HPDE6-E6E7 (cell line): ENCODE measurements around the gene NUB1.

ENCODE experiments used
- DNase-seq: peaks from one replicate; pipeline ENCODE4 v3.0.0; 2011; ENCODE audit warnings: missing footprints; ENCODE audit errors: extremely low spot score

Gene NUB1

DNA sequence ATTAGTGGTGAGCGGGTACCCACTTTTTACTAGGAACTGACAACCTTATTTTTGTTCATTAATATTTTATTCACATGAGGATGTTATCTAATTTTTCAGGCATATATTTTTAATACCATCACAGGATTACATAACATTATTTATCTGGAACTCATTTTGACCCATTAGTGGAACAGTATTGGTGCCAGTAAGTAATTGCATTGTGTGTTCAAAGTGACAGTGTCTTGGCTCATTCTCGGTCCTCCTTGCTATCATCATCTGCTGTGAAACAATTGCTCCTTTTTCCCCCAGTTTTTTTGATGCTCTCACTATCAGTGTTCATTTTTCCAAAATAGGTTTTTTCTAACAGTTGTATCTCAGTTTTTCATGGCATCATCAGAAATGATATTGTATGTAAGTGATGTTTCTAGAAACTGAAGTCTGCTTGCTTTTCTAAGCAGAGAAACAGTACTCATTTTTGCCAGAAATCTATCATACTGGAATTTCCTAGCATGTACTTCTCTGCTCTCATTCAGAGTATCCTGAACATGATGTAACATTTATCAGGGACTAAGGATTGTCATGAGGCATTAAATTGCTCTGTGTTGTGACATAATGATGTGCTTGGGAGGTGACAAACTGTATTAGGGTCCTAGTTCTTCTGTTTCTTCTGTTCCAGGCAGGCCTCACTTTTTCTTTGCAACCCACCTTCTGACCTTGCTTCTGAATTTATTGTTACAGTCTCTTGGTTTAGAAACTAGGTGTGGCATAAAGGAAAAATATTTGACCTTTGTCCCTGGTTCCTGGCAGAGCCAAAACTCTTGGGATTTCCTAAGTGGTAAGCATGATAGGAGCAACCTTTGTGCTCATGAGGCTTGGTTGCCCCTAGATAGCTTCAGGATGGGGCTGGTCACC is 4.2 kb downstream of the NUB1 start:
- no peak for DNase-seq

DNA sequence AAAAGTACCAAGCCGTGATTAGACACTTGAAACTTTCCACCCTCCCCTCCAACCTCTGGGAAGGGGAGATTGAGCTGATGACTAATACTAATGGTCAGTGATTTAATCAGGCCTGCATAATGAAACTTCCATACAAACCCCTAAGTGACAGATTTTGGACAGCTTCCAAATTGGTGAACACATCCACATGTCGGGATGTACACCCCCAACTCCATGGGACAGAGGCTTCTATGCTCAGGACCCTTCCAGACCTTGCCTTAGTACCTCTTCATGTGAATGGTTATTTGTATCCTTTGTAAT is 4.8 kb downstream of the NUB1 start:
- DNase-seq = no peak

DNA sequence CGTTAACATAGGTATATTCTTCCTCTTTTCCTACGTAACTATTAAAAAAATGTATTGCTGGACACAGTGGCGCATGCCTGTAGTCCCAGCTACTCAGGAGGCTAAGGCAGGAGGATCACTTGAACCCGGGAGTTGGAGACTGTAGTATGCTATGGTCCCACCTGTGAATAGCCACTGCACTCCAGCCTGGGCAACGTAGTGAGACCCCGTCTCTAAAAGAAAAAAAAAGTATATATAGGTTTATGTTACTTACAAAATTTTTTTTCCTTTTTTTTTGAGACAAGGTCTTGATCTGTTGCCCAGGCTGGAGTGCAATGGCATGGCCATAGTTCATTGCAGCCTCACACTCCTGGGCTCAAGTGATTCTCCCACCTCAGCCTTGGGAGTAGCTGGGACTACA is 5.6 kb downstream of the NUB1 start:
- no peak for DNase-seq

DNA sequence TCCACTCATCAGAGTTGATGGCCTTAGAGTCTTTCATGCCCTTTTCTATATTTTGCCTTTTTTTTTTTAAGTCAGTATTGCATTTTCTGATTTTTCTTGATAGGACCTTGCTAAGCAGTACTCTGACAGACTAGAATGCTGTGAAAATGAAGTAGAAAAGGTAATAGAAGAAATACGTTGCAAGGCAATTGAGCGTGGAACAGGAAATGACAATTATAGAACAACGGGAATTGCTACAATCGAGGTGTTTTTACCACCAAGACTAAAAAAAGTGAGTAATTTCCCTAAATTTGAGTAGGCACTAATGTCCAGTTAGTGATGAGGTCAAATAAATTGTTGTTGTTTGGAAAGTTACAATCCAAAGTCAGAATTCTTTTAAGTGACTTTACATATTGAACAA is 7.4 kb downstream of the NUB1 start:
- no peak for DNase-seq

DNA sequence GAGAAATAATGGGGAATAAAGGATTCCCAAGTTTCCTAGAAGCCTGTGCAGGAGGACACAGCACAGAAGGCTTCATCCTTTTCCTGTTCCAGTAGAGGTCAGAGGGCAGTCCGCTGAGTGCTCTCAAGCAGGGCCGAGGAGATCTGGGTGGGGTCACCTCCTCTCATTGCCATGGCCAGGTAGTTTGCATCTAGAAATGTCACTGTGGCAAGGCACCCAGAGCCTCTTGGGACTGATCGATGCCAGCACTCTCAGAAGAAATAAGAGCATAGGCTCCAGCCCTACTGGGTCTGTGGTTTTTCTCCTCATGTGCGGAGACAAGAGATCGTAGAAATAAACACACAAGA is 7.9 kb downstream of the NUB1 start:
- DNase-seq = no peak

DNA sequence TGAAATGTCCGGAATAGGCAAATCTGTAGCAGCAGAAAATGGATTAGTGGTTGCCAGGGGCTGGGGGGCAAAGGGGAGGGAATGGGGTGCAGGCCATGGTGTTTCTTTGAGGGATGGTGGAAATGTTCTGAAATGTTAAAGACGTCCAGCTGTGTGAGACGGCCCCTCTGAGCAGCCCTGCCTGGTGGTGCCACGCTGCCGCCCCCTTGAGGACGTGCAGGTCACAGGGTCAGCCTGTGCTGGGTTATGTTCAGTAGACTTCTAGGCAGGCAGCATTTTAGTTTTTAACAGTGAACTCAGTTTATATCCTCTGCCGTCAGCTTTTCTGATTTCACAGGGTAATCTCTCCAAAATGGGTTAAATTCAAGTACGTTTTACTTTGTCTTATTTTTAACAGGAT is 9.4 kb downstream of the NUB1 start:
- DNase-seq = no peak

DNA sequence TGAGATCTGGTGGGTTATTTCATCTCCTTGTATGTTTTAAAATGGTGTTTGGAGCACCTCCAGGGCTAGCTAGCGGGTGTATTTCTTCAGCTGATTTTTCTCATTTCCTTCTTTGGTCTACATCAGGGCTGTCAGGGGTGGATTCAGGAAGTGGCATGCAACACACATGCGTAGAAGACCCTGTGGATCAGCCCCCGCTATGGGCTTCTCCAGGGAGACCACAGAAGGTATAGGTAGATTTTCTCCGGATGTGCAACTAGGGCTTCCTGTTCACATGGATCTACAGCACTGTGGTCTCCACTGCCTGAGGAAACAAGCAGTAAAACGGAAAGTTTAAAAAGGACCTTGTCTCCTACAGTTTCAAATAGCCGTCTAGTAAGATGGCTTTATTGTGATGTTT is 10.4 kb downstream of the NUB1 start:
- no peak for DNase-seq

DNA sequence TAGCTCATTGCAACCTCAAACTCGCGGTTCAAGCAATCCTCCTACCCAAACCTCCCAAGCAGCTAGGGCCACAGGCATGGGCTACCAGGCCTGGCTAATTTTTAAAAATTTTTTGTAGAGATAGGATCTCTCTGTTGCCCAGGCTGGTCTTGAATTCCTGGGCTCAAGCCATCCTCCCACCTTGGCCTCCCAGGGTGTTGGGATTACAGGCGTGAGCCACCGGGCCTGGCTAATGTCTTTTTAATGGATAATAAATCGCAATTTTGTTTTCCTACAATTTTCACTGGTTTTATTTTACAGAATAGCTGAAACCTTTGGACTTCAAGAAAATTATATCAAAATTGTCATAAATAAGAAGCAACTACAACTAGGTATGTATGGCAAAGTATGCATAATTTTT is 10.9 kb downstream of the NUB1 start:
- no peak for DNase-seq

DNA sequence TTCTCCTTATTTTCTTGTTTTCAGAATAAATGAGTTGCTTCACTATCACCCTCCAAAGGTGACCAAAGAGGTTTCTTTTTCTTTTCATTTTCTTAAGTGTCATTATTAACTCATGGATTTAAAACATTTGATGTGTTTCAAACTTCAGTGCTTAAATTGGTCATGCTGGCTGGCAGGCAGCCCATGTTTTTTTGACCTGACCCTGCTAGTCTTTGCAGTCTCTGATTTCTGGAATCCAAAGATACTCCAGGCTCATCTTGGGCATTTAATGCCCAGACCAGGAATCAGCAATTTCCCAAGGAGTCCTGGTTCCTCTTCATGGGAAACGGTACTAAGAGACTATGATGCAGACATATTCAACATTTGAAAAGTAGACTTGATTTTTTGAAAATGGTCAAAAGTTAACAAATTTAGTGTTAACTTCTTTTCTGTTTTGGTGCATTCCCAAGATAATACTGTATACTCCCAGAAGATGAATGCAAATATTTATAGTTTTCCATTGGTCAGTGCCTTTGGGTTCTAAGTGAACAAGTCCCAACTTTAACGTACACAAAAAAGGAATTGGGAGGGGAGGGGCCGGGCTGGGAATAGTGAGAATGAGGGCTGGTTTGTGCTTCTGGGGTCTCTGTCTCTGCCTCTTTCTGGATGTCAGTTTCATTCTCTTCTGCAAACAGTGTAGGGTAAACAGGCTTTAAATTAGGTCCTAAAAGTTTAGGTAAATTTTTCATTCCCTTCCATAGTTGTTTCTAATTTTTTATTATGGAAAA is 19.8 kb downstream of the NUB1 start:
- no peak for DNase-seq

DNA sequence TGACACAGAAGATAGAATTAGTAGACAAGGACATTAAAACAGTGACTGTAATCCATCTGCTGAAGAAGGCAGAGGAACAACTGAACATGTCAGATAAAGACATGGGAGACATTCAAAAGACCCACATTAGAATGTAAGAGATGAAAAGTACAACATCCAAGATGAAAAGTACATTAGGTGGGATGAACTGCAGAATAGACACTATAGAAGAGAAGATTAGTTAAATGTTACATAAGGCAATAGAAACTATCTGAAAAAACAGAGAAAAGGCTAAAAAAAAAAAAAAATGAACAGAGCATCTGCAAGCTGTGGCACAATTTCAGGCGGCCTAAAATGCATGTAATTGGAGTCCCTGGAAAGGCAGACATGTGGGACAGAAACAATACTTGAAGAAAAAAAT is 21.6 kb downstream of the NUB1 start:
- no peak for DNase-seq

DNA sequence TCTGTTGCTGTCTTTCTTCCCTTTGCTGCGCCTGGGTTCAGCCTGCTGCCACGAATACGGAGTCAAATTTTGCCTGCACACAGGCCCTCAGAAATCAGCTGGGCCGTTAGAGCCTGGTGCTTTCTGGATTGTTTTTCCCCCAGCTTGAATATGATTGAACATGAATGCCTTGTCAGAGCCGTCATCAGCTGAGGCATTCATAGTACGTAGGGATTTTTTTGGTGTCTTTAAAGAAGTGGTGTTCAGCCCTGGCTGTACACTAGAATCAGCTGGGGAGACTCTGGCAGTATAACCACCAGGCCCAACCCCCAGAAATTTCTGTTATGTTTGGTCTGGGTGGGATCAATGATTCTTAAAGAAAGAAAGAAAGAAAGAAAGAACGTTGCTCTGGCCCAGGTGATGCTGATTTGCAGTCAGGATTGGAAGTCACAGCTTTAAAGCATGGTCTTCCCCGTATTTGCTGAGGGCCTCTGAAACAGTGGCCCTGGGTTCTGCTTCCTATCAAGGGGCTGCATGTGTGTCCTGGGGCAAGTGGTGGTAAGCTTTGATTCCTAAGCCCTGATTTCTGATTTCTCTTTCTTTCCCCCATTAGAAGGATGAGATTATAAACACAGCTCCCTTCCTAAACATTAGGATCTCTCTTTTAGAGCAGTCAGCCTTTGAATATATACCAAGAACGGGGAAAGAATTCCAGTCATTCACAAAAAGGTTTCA is 24.7 kb downstream of the NUB1 start:
- DNase-seq = no peak

DNA sequence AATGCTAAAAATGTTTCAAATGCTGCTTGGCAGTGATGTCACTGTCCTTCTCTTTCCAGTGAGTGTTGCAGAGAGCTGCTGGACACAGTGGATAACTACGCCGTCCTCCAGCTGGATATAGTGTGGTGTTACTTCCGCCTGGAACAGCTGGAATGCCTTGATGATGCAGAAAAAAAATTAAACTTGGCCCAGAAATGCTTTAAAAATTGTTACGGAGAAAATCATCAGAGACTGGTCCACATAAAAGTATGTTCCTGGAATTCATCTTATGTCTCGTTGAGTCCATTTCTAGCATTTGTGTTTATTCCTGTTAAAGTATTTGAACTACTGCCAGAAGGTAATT is 25.2 kb downstream of the NUB1 start:
- no peak for DNase-seq

DNA sequence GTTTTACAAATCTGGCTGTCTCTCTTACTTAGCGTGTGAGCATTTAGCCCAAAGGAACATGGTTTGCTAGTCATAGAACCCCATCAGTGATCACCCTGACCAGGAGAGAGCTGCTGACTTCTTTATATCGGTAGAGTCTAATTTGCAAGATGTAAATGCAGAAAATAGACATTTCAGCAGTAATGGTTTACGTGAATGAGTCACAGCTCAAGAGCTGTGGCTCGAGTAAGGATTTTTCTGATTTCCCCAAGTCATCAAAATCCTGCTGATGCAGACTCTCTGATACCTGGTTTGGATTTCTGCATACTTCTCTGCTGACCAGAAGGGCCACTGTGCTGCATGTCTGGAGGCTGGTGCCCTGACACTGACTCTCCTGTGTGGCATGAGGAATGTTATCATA is 25.7 kb downstream of the NUB1 start:
- no peak for DNase-seq

DNA sequence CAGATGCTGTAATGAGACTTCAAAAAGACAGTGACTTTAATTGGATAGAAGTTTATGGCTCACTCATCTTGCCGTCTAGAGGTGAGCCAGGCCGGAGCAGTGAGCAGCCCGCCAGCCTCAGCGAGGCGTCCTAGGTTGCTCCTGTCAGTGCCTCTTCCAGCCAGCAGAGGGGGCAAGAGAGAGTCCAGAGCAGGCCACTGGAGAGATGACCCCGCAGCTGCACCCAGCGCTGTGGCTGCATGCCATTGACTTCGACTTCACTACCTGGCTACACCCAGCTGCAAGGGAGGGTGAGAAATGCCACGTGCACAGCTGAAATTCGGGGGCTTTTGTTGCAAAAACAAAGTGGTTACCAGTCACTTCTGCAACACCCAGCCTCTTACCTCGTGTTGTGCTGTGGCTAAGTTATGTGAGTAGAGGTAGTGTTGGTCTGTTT is 26.5 kb downstream of the NUB1 start:
- DNase-seq = peak; percentile 76

DNA sequence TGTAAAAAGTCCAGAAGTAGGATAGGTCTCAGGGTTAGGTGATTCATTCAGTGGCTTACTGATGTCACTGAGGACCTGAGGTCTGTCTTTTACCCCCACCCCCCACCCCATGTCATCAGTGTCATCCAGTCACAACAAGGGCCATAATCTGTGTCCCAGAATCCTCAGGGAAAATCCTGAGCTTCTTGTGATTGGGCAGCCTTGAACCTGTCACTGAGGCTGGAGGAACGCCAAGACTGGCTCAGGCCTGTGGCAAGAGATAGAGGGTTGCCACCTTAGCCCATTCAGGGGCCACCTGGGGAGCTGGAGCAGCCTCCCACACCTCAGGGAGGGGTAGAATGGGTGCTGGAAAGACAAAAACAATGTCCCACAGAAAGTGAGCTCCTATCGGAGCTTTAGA is 29.7 kb downstream of the NUB1 start:
- DNase-seq = no peak

DNA sequence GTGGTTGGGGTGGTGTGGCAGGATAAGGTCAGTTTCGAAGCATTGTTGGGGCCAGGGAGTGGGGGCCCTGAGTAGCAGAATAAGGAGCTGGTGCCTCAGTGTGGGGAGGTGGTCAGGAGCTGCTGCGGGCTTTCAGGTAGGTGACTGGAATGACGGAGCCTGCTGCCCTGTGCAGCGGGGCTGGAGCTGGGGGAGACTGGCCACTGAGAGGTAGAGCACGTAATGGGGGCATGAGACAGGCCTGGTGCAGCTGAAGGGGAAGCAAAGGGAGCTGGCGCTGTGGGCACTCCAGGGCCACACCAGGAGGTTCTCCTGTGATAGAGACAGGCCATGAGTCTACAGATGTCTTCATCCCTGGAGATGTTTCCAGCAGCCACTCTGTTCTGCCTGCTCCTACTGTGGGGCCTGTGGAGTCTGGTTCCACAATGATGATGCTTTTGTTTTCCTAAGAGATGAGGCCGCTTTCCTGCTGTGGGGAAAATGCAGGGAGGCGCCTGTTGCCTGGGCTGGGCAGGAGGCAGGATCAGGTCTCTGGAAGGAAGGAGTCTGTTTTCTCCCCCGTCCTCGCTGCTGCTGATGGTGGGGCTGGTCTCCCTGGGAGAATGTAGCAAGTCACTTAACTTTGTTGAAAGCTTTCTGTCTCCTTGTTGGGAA is 31.1 kb downstream of the NUB1 start:
- DNase-seq = no peak

DNA sequence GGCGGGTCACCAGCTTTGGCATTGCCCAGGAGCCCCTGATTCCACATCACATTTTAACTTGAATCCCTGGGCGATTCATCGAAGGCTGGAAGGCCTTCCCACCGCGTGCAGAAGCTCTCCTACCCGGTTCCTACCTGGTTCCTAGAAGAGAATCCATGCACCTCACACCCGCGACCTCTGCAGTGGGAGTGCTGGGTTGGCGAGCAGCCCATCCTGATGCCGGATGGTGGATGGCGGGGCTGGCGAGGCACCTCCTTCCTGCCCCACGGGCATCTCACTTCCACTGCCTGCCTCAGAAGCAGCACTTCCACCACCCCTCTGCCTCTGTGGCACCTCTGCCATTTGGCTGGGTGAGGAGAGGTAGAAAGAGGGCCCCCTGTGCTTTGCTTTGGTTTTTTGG is 32.0 kb downstream of the NUB1 start:
- DNase-seq = no peak

DNA sequence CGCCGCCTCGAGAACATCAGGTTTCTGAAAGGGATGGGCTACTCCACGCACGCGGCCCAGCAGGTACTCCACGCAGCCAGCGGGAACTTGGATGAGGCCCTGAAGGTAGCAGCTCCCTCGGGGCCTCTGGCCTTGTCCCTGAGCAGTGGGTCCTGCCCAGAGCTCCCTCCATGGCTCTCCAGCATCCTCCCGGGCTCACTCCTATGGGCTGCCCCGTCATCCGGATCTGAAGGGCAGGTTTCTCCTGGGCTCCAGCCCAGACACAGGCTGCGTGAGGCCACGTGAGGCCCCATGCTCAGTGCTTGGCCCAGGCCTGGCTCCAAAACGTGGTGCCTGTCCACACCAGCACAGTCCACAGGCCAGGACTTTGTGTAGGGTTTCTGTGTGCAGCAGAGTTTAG is 32.5 kb downstream of the NUB1 start:
- no peak for DNase-seq

DNA sequence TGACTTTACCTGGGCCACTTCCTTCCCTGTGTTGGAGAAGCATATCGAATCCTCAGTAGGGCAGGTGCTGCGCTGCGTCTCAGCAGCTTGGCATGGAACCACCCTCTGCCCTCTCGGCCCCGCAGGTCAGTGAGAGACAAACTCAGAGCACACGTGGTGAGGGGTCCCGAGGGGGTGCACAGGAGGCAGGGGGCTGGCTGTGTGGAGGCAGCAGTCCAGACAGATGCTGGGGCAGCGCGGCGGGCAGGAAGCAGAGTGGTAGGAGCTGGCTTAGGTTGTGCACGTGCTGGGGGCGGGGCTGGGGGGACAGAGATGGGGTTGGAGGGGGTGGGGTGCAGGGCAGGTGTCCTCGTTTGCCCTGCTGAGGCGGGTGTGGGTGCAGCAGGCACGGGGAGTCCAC is 33.1 kb downstream of the NUB1 start:
- no peak for DNase-seq

DNA sequence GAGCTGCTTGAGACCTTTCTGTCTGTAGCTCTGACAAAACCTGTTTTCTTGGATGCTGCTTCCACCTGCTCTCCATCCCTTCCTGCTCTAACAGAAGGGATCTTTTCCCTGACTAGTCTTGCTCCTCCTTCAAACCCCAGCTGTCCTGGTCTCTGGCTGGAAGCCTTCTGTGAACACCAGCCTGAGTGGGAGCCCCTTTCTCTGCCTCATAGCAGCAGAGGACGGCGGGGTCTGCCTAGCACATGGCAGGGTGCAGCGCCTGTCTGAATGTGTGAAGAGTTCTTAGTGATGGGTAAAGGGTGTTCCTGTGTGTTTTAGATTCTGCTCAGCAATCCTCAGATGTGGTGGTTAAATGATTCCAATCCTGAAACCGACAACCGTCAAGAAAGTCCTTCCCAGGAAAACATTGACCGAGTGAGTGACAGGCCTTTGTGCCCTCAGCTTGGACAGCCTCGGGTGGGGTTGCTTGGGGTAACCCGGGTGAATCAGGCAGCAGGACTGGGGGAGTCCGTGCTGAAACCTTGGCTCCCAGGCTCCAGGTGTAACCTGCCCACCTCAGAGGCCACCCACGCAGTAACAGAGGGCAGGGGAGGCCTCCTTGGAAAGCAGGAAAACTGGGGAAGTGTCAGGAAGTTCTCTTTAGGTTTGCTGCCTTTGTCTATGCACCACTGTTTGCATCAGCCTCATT is 34.1 kb downstream of the NUB1 start:
- DNase-seq = no peak

DNA sequence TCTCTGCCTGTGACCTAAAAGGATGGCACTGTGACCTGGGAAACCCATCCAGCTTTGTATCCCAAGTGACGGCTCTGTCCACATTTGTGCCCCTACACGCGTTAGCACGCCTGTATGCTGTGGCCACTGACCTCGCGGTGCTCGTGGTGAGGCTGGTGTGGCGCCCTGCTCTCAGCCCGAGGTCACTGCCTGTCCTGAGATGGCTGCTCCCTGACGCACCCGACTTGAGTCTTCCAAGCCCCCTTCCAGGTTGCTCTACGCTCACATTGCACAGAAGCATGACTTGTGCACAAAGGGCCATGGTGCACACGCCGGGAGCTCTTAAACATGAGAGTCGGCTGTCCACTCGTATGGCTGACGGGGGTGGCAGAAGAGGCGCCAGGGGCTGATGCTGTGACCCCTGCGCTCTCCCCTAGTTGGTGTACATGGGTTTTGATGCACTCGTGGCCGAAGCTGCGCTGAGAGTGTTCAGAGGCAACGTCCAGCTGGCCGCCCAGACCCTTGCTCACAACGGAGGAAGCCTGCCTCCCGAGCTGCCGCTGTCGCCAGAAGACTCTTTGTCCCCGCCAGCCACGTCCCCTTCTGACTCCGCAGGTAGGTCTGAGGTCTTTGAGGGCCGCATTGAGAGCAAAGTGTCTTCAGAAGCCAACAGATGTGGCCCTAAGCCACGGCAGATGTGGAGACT is 34.7 kb downstream of the NUB1 start:
- DNase-seq = no peak
